ENCODE results near the gene CASP10. TPM values are rescaled to one million over a fixed set of nuclear protein-coding genes. Genes with fewer than 3 reads are reported as not detected.

Gene CASP10
- total and polyA plus RNA-seq, 4 donors, result 8.9 to 74.4 (median 16.7) TPM

DNA sequence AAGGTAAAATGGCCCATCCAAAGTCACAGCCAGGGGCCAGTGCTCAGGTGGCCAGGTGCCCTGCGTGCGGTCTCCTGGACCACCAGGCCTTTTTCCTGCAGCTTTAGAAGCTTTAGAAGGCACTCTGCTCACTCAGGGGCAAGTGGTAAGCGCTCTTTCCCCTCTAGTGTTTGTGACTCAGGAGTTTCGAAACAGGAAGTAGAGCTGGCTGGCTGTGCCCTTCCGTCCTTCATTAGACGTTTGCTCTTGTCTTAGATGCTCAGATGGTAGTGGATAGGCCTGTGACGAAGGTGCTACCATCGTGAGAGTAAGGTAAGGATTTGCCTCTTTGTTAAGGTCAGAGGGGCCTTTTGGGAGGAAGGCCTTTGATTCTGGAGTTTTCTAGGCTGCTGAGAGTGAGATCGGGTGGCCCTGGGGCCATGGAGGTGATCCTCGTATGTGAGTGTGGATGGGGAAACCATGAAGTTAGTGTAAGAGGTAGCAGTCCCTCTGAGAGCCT, 77.4 kb downstream of the CASP10 start, which contains the start of gene CASP8:
Gene CASP8, plus strand, starts transcription at position 235 of the 499 bp plus-strand sequence. CDS start 5,951 bp downstream, outside the sequence.
- peak within 1 kb of the TSS in 1 of 2 donors; percentile 55 for H3K9ac ChIP-seq (ENCODE audit: insufficient read depth in 1 of 2, low read length in 2 of 2)
- H3K4me3 ChIP-seq, result peak within 1 kb of the TSS; percentile 2
- WGBS, 2 donors, result 27 to 36% methylated on average over 10 of the region's 10 CpGs
- peaks cover 0 to 13% (median 3%) of the 10 kb centered on the region in 5 donors for H3K4me1 ChIP-seq (ENCODE audit: control insufficient read depth in 5 of 5, insufficient read depth in 5 of 5, low read length in 5 of 5)
- TF ChIP-seq, protein P1, sequence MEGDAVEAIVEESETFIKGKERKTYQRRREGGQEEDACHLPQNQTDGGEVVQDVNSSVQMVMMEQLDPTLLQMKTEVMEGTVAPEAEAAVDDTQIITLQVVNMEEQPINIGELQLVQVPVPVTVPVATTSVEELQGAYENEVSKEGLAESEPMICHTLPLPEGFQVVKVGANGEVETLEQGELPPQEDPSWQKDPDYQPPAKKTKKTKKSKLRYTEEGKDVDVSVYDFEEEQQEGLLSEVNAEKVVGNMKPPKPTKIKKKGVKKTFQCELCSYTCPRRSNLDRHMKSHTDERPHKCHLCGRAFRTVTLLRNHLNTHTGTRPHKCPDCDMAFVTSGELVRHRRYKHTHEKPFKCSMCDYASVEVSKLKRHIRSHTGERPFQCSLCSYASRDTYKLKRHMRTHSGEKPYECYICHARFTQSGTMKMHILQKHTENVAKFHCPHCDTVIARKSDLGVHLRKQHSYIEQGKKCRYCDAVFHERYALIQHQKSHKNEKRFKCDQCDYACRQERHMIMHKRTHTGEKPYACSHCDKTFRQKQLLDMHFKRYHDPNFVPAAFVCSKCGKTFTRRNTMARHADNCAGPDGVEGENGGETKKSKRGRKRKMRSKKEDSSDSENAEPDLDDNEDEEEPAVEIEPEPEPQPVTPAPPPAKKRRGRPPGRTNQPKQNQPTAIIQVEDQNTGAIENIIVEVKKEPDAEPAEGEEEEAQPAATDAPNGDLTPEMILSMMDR (IDR thresholded peaks at IDR 0.05; ENCODE audit: control extremely low read depth, extremely low read depth), result no peak
- DNase-seq, result peak in 1 of 3 donors; percentile 42
- H3K27me3 ChIP-seq (ENCODE audit: control insufficient read depth in 3 of 3, insufficient read depth in 3 of 3, low read length in 2 of 3), result no peaks in the 10 kb centered on the region
- no peaks in the 10 kb centered on the region for H3K36me3 ChIP-seq (ENCODE audit: control insufficient read depth in 4 of 4, insufficient read depth in 4 of 4, low read length in 4 of 4)
- no peaks in the 10 kb centered on the region for H3K9me3 ChIP-seq (ENCODE audit: control insufficient read depth in 4 of 4, insufficient read depth in 3 of 4, low read length in 3 of 4)
- ATAC-seq (ENCODE audit: insufficient read depth, low FRiP score), result peak; percentile 55
- H3K27ac ChIP-seq (ENCODE audit: low read depth in 1 of 2, low read length in 1 of 2), result peak within 1 kb of the TSS in 1 of 2 donors; percentile 95

DNA sequence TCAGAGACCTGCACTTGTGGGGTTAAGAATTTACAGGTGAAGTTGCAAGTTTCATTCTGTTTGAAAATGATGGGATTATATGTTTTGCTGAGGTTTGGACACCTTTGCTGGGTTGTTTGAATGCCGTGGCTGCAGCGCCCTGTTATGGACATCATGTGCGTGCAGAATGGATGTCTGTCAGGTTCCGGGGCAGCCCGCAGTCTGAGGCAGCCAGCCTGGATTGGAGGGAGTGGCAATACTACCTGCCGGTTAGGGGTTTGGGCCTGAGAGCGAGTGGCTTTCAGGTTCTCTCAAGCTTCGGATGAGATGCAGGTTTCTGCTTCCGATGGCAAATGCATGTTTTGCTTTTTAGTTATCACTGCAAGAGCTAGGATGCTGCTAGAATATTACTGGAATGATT, 78.5 kb downstream of the CASP10 start:
- H3K4me1 ChIP-seq (ENCODE audit: control insufficient read depth in 5 of 5, insufficient read depth in 5 of 5, low read length in 5 of 5), result peaks cover 0 to 13% (median 3%) of the 10 kb centered on the region in 5 donors
- DNase-seq, result no peak

DNA sequence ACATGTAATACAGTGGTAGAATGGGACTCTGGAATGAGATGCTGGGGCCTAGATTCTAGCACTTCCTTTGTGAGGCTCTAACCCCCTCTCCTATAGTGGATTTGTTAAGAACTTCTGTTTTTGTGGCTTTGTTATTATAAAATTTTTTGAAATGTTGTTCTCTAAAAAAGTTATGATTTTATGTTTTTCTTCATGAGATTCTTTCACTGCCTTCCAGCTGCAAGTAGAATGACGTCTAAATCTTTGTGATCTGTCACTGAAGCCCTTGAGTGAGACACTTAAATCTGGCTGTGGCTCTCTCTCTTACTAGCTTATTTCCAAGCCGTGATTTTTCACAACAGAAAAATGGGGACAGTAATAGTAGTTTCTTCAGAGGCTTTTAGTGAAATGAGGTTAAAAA, 79.0 kb downstream of the CASP10 start:
- Histone ChIP-seq H3K9me3 (ENCODE audit: control insufficient read depth in 4 of 4, insufficient read depth in 3 of 4, low read length in 3 of 4) (no peaks in the 10 kb centered on the region), H3K9ac (ENCODE audit: insufficient read depth in 1 of 2, low read length in 2 of 2) (no peak overlapping the region), H3K4me3 (no peak overlapping the region), H3K27ac (ENCODE audit: low read depth in 1 of 2, low read length in 1 of 2) (no peak overlapping the region), H3K4me1 (ENCODE audit: control insufficient read depth in 5 of 5, insufficient read depth in 5 of 5, low read length in 5 of 5) (peaks cover 0 to 13% (median 3%) of the 10 kb centered on the region in 5 donors), H3K27me3 (ENCODE audit: control insufficient read depth in 3 of 3, insufficient read depth in 3 of 3, low read length in 2 of 3) (no peaks in the 10 kb centered on the region), H3K36me3 (ENCODE audit: control insufficient read depth in 4 of 4, insufficient read depth in 4 of 4, low read length in 4 of 4) (peaks cover 0 to 4% (median 0%) of the 10 kb centered on the region in 4 donors)
- DNase-seq (no peak), ATAC-seq (ENCODE audit: insufficient read depth, low FRiP score) (no peak)
- TF ChIP-seq, protein P1 (IDR thresholded peaks at IDR 0.05; ENCODE audit: control extremely low read depth, extremely low read depth), result no peak
- 33 to 41% methylated on average over 2 of the region's 2 CpGs for WGBS, 2 donors

More for the DNA sequence above, 78.5 kb downstream of the CASP10 start:
- Histone ChIP-seq H3K4me3 (peak overlapping the region; percentile 3), H3K9me3 (ENCODE audit: control insufficient read depth in 4 of 4, insufficient read depth in 3 of 4, low read length in 3 of 4) (no peaks in the 10 kb centered on the region), H3K9ac (ENCODE audit: insufficient read depth in 1 of 2, low read length in 2 of 2) (no peak overlapping the region), H3K36me3 (ENCODE audit: control insufficient read depth in 4 of 4, insufficient read depth in 4 of 4, low read length in 4 of 4) (peaks cover 0 to 1% (median 0%) of the 10 kb centered on the region in 4 donors), H3K27me3 (ENCODE audit: control insufficient read depth in 3 of 3, insufficient read depth in 3 of 3, low read length in 2 of 3) (no peaks in the 10 kb centered on the region), H3K27ac (ENCODE audit: low read depth in 1 of 2, low read length in 1 of 2) (peak overlapping the region in 1 of 2 donors; percentile 70)
- no peak for ATAC-seq (ENCODE audit: insufficient read depth, low FRiP score)
- TF ChIP-seq, protein P1 (IDR thresholded peaks at IDR 0.05; ENCODE audit: control extremely low read depth, extremely low read depth), result no peak
- WGBS, 2 donors, result 48 to 65% methylated on average over 9 of the region's 9 CpGs
